Measurements from ENCODE around the gene LAMA2.

GRCh38 chr6:129289442-129289841 is 406.5 kb downstream of the LAMA2 start:
- TF ChIP-seq CTCF (IDR thresholded peaks at IDR 0.05) (no peak), POLR2A (IDR thresholded peaks at IDR 0.05) (no peak)
